ENCODE measurements around the gene GRIK4.

The GRIK4 gene

GRCh38 chr11:121037016-121037415 lies 525.5 kb downstream of the GRIK4 start:
- DNase-seq: no peak

All from activated naive CD4-positive, alpha-beta T cell treated with Interleukin-2 at 50 U/mL for 16 hours (primary cell).